Breast epithelium (tissue), 3 donors: Measurements from ENCODE around the gene WNT2B.
"Not testable (repeated sequence)": the region's sequence is repeated elsewhere in the genome, so short reads cannot be mapped to it uniquely, and the experiment has no call there.

ENCODE experiments used
- POLR2AphosphoS5 ChIP-seq, 3 donors: sonication (generic); formaldehyde crosslinking; IDR thresholded peaks; one replicate each; pipeline ENCODE4 v1.6.1; 2017; ENCODE audit warnings: antibody characterized with exemption in 3 of 3
- TF ChIP-seq, protein P1 (sequence below), 3 donors: fragments of 450-650 bp; IDR thresholded peaks; one replicate each; pipeline ENCODE4 v1.5.1; 2016 to 2017; ENCODE audit warnings: antibody characterized with exemption in 3 of 3, mild to moderate bottlenecking in 3 of 3, moderate library complexity in 3 of 3

- TF ChIP-seq, protein P1, sequence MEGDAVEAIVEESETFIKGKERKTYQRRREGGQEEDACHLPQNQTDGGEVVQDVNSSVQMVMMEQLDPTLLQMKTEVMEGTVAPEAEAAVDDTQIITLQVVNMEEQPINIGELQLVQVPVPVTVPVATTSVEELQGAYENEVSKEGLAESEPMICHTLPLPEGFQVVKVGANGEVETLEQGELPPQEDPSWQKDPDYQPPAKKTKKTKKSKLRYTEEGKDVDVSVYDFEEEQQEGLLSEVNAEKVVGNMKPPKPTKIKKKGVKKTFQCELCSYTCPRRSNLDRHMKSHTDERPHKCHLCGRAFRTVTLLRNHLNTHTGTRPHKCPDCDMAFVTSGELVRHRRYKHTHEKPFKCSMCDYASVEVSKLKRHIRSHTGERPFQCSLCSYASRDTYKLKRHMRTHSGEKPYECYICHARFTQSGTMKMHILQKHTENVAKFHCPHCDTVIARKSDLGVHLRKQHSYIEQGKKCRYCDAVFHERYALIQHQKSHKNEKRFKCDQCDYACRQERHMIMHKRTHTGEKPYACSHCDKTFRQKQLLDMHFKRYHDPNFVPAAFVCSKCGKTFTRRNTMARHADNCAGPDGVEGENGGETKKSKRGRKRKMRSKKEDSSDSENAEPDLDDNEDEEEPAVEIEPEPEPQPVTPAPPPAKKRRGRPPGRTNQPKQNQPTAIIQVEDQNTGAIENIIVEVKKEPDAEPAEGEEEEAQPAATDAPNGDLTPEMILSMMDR (IDR thresholded peaks at IDR 0.05): not testable (repeated sequence)
- TF ChIP-seq POLR2AphosphoS5 (IDR thresholded peaks at IDR 0.05): not testable (repeated sequence)
These were observed 22.7 kb upstream of the WNT2B start for GRCh38 chr1:112486063-112486462.
